HG03039 (cell line): ENCODE data around the gene CYP2C18.
A peak's percentile ranks its signal among the peaks of the same experiment; 100 is the strongest.
"Not testable (repeated sequence)": the region's sequence is repeated elsewhere in the genome, so short reads cannot be mapped to it uniquely, and the experiment has no call there.

Experiments
- ATAC-seq: cut with Tn5 transposase; IDR thresholded peaks from one replicate; pipeline ENCODE4 v1.9.1; 2021; ENCODE audit warnings: mild to moderate bottlenecking, moderate library complexity; ENCODE audit not compliant: unreplicated experiment

CYP2C18 gene

DNA sequence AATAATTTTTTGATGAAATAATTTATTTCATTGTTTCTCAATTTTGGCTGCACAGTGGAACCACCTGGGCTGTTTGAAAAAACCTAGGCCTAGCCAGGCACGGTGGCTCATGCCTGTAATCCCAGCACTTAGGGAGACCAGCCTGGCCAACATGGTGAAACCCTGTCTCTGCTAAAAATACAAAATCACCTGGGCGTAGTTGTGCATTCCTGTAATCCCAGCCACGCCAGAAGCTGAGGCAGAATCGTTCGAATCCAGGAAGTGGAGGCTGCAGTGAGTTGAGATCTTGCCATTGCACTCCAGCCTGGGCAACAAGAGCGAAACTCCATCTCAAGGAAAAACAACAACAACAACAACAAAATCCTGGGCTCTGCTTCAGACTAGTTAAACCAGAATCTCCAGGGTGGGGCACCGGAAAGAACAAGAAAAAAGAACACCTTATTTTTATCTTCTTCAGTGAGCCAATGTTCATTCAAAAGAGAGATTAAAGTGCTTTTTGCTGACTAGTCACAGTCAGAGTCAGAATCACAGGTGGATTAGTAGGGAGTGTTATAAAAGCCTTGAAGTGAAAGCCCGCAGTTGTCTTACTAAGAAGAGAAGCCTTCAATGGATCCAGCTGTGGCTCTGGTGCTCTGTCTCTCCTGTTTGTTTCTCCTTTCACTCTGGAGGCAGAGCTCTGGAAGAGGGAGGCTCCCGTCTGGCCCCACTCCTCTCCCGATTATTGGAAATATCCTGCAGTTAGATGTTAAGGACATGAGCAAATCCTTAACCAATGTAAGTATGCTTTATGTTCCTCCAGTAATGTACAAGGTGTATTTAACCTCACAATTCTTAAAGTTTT is at the start of gene CYP2C18:
Gene CYP2C18 (plus strand): TSS at position 516 of the 841 bp plus-strand sequence. CDS start 91 bp downstream, at position 607.
- no peak for ATAC-seq

GRCh38 chr10:94638097-94638496 is 45.4 kb upstream of the CYP2C18 start:
- ATAC-seq = not testable (repeated sequence)

DNA sequence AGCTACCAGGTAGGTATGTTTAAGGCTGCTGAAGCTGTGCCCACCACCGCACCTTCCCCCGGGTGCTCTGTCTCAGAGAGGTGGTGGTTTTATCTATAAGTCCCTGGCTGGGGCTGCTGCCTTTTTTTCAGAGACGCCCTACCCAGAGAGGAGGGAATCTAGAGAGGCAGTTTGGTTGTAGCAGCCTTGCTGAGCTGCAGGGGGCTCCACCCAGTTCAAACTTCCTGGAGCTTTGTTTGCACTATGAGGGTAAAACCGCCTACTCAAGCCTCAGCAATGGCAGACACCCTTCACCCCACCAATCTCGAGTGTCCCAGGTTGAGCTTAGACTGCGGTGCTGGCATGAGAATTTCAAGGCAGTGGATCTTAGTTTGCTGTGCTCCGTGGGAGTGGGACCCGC is 43.6 kb upstream of the CYP2C18 start:
- ATAC-seq = no peak

DNA sequence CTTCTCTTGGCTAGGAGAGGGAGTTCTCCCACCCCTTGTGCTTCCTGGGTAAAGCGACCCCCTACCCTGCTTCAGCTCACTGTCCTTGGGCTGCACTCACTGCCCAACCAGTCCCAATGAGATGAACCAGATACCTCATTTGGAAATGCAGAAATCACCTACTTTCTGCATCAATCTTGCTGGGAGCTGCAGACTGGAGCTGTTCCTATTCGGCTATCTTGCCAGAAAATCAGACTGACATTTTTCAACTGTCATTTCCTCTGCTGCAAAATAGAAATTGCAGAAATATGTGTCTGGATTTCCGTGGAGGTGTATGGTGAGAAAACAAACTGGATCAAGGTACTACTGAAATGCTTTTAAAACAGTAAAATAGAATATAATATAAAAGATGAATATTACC is 43.0 kb upstream of the CYP2C18 start:
- ATAC-seq = no peak

DNA sequence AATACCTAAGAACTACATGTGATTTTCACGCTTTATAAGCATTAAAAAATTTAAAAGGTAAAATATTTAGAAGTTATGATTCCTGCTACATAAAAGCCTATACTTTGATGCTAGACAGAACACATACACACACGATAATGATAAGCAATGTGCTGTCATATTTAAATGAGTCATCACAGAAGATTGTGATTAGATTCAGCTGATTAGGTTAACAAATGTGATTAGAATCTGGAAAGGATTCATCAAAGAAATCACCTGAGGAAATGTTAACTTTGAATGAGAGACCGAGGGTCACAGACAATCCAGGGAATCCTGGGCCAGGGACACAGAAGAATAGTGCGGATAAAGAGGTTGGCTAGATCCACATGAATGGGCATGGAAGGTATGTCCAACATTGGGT is 42.0 kb upstream of the CYP2C18 start:
- no peak for ATAC-seq

- ATAC-seq = no peak
Observed at GRCh38 chr10:94644352-94644751, 39.2 kb upstream of the CYP2C18 start.

GRCh38 chr10:94645285-94645684 is 38.2 kb upstream of the CYP2C18 start:
- ATAC-seq = peak; percentile 59

GRCh38 chr10:94655201-94655600 is 28.3 kb upstream of the CYP2C18 start:
- ATAC-seq = not testable (repeated sequence)

- not testable (repeated sequence) for ATAC-seq
Observed at GRCh38 chr10:94663061-94663460, 20.5 kb upstream of the CYP2C18 start.

DNA sequence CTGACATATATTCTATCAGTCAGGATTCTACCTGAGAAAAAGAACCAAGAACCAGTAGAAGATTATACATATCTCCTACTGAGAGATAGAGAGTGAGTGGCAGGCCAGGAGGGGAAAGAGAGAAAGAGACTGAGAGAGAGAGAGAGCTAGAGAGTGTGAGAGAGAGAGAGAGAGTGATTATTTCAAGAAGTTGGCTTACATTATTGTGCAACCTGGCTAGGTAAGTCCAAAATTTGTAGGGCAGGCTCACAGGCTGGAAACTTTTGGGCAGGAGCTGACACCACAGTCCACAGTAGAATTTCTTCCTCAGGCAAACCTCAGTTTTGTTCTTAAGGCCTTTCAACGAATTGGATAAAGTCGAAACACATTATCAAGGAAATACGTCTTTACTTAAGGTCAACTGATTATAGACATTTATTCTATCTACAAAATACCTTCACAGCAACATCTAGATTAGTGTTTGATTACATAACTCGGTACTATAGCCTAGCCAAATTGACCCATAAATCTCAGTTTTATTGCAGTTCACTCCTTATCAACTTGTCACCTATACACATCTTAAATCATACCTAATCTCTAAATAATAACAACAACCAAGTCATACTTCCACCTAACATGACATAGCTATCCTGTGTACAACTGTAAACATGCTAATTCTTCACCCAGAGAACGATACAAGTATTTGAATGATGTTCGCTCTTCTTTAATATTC is 17.0 kb upstream of the CYP2C18 start:
- no peak for ATAC-seq

- ATAC-seq = no peak
Observed at GRCh38 chr10:94673614-94674321, 9.8 kb upstream of the CYP2C18 start.

DNA sequence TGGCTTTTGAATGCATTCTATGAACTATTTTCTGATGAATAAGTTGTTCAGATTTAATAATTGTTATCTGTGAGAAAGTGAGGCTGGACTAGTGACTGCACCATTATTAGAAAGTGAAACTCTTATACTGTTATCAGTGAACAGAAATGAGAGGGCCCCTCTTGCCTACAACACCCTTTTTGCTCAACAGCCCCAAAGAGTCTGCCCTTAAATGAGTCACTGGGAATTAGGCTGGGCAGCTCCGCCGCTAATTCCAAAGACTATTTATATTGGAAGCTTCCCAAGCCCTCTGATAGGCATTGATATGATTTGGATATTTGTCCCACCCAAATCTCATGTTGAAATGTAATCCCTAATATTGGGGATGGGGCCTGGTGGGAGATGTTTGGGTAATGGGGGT is 7.0 kb upstream of the CYP2C18 start:
- no peak for ATAC-seq

DNA sequence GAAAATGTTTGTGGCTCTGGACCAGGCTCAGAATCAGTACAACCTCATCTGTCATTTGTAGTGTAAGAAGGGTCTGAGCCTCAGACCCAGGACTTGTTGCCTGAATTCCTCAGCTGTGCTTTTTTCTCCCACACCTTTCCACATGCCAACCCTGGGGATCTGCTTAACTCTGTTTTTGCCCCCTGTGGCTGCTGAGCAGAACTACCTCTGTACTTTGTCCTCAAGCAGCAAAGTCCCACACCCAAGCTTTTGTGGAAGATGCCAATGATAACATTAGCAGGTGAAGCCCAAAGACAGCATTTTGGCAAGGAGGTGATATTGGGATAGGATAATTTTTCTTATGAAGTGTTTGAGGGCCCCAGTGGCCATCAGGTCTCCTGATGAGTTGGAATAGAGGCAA is 5.8 kb upstream of the CYP2C18 start:
- ATAC-seq = no peak

DNA sequence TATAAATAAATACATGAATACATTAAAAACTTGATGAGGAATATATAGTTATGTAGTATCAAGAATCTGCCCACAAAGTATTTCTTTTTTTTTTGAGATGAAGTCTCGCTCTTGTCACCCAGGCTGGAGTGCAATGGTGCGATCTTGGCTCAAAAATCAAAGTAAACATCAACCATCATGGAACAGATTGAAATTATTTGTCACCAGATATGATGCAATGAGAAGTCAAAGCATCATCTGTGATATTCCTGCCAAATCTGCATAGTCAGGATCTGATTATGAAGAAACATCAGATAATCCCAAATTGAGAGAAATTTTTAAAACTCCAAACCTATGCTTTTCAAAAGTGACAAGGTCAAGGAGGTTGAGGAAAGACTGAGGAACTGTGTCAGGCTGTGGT is 5.1 kb upstream of the CYP2C18 start:
- ATAC-seq = no peak

GRCh38 chr10:94680544-94680943 is 3.0 kb upstream of the CYP2C18 start:
- no peak for ATAC-seq

DNA sequence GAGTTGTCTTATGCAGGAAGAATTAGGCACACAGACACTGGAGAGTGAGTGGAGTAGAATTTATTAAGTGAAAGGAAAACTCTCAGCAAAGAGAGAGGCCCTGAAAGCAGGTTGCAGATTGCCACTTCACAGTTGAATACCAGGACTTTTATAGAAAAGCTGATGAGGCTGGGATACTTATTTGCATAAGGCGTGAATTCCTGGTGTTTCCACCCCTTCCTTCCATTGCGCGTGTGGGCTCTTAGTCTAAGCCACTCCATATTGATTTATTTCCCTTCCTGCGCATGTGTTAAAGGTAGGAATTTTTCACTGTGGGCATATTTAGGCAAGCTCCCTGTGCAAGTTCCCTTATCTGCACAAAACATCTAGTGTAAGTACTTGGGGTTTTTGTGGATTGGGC is 893 bp upstream of the CYP2C18 start:
- ATAC-seq = not testable (repeated sequence)

- no peak for ATAC-seq
Observed at GRCh38 chr10:94687625-94688248, 4.2 kb downstream of the CYP2C18 start.

- ATAC-seq = no peak
Observed at GRCh38 chr10:94706089-94706488, 22.6 kb downstream of the CYP2C18 start.

DNA sequence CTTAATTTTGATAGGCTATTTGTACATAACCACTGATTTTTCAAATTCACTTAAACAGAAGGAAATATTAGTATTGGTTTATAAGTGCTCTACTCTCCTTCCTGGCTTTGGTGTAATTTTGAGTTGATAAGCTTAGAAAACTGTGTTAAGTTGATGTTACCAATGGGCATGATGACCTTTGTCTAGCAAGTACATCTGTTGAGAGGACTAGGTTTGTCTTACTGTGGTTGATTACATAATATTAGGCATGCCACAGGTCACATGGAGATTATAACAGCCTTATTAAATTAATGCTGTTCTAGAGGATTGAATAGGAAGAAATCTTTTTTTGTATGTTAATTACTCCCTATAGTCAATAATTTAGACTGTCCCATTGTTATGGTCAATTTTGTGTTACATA is 27.0 kb downstream of the CYP2C18 start:
- ATAC-seq = no peak

DNA sequence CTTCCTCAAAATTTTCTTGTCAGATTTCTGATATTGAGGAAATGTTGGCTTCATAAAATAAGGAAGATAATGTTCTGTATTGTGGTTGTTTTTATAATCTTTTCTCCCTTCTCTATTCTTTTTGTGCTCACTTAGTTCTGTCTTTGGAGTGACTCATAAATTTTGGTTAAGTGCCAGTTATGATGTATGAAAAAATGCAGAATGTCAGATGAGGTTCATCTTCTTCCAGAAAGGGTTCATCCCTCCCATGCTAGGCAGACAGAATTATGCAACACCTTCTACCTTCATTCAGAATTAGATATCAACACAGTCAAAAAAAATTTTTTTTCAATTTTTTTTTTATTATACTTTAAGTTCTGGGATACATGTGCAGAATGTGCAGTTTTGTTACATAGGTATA is 42.3 kb downstream of the CYP2C18 start:
- no peak for ATAC-seq

DNA sequence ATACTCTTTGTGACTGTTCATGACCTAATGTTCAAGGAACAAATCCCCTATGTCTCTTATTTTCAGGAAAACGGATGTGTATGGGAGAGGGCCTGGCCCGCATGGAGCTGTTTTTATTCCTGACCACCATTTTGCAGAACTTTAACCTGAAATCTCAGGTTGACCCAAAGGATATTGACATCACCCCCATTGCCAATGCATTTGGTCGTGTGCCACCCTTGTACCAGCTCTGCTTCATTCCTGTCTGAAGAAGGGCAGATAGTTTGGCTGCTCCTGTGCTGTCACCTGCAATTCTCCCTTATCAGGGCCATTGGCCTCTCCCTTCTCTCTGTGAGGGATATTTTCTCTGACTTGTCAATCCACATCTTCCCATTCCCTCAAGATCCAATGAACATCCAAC is 51.7 kb downstream of the CYP2C18 start:
- no peak for ATAC-seq
